ENCODE data around the gene PPP3CA. TPM values are rescaled to one million over a fixed set of nuclear protein-coding genes. Genes with fewer than 3 reads are reported as not detected.

PPP3CA gene
- total RNA-seq, 3 donors from 2014 or later, result 32.4 to 59.6 (median 47.8) TPM

- Histone ChIP-seq H3K9me3 (no peaks in the 10 kb centered on the region), H3K27ac (no peak overlapping the region), H3K27me3 (no peaks in the 10 kb centered on the region), H3K4me1 (no peaks in the 10 kb centered on the region), H3K4me3 (no peak overlapping the region), H3K36me3 (no peaks in the 10 kb centered on the region)
- intact Hi-C loops (cut with DNase I; ENCODE audit: low total_unique reads), result no loop called here
- TF ChIP-seq CTCF (IDR thresholded peaks at IDR 0.05) (no peak), POLR2A (IDR thresholded peaks at IDR 0.05) (no peak), POLR2AphosphoS5 (IDR thresholded peaks at IDR 0.05) (no peak)
- DNase-seq (ENCODE audit: low spot score in 2 of 2), result no peak
These were observed 84.6 kb downstream of the PPP3CA start for GRCh38 chr4:101262683-101263082.

DNA sequence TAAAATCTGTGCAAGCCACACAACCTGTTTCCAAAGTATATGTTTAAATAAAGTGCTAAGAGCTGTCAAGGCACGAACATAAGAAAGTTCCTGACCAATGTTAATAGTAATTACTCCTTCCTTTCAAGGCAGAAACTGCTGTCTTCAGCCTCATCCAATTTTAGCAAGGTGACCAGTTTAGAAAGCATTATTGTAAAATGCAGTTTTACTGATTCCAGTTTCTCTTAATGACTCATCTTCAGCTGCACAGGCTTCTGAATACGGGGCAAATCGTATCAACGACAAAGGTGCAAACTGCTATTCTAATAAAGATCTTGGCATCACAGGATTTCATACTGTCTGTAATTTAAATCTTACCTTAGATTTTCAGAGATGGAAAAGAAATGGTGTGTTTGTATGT, 87.5 kb downstream of the PPP3CA start:
- Histone ChIP-seq H3K36me3 (no peaks in the 10 kb centered on the region), H3K9me3 (no peaks in the 10 kb centered on the region), H3K27ac (no peak overlapping the region), H3K4me3 (peak overlapping the region in 2 of 3 donors; percentile 20 to 21), H3K27me3 (no peaks in the 10 kb centered on the region), H3K4me1 (no peaks in the 10 kb centered on the region)
- TF ChIP-seq CTCF (IDR thresholded peaks at IDR 0.05), result no peak
- TF ChIP-seq POLR2A (IDR thresholded peaks at IDR 0.05), result no peak
- intact Hi-C loops (cut with DNase I; ENCODE audit: low total_unique reads), result no loop called here
- DNase-seq (ENCODE audit: low spot score in 2 of 2), result no peak

DNA sequence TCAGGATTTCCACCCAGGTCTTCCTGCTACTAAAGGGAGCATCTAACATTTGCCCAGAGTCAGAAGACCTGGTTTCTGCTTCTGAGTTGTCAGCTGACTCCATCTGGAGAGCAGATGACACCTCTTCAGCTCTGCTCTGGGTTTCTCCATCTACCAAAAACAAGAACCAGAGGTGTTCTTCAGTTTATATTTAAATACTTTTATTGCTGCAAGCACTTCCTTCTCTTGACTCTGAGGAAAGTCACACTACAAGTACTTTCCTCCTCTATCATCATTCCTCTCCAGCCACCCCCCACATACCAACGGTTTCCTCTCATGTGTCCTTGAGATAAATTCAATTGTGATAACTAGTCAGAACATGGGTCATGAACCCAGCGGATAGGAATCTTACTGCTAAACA, 88.4 kb downstream of the PPP3CA start:
- Histone ChIP-seq H3K4me3 (no peak overlapping the region), H3K9me3 (no peaks in the 10 kb centered on the region), H3K27ac (no peak overlapping the region), H3K4me1 (no peaks in the 10 kb centered on the region), H3K27me3 (no peaks in the 10 kb centered on the region), H3K36me3 (no peaks in the 10 kb centered on the region)
- TF ChIP-seq POLR2AphosphoS5 (IDR thresholded peaks at IDR 0.05) (no peak), POLR2A (IDR thresholded peaks at IDR 0.05) (no peak), CTCF (IDR thresholded peaks at IDR 0.05) (no peak)
- no peak for DNase-seq (ENCODE audit: low spot score in 2 of 2)
- intact Hi-C loops (cut with DNase I; ENCODE audit: low total_unique reads), result no loop called here

- DNase-seq (ENCODE audit: low spot score in 2 of 2), result no peak
- H3K4me1 ChIP-seq, result no peaks in the 10 kb centered on the region
- no peak for TF ChIP-seq POLR2AphosphoS5 (IDR thresholded peaks at IDR 0.05)
- no peak for TF ChIP-seq CTCF (IDR thresholded peaks at IDR 0.05)
- no peak for TF ChIP-seq POLR2A (IDR thresholded peaks at IDR 0.05)
- H3K27ac ChIP-seq, result no peak overlapping the region
- intact Hi-C loops (cut with DNase I; ENCODE audit: low total_unique reads), result no loop called here
- H3K27me3 ChIP-seq, result no peaks in the 10 kb centered on the region
- no peak overlapping the region for H3K4me3 ChIP-seq
- no peaks in the 10 kb centered on the region for H3K9me3 ChIP-seq
- no peaks in the 10 kb centered on the region for H3K36me3 ChIP-seq
These were observed 91.1 kb downstream of the PPP3CA start for GRCh38 chr4:101256222-101256621.

GRCh38 chr4:101254776-101255175, 92.5 kb downstream of the PPP3CA start:
- Histone ChIP-seq H3K4me1 (no peaks in the 10 kb centered on the region), H3K9me3 (no peaks in the 10 kb centered on the region), H3K27me3 (no peaks in the 10 kb centered on the region), H3K36me3 (no peaks in the 10 kb centered on the region), H3K4me3 (no peak overlapping the region), H3K27ac (no peak overlapping the region)
- DNase-seq (ENCODE audit: low spot score in 2 of 2), result no peak
- TF ChIP-seq POLR2AphosphoS5 (IDR thresholded peaks at IDR 0.05) (no peak), POLR2A (IDR thresholded peaks at IDR 0.05) (no peak), CTCF (IDR thresholded peaks at IDR 0.05) (no peak)
- intact Hi-C loops (cut with DNase I; ENCODE audit: low total_unique reads), result no loop called here

Data from breast epithelium (tissue), 4 donors.